BJ (cell line): ENCODE results near the gene RNF141. TPM values are rescaled to one million over a fixed set of nuclear protein-coding genes. Genes with fewer than 3 reads are reported as not detected.

Experiments used
- CTCF ChIA-PET: fragments of 350-600 bp; formaldehyde crosslinking; extraction: SDS; loops from one replicate; lab custom pipeline; 2021; ENCODE audit warnings: antibody characterized with exemption, inconsistent platforms; lab: Yijun Ruan, JAX
- POLR2A ChIA-PET: fragments of 300-600 bp; sonication (Branson Sonifier 250); formaldehyde crosslinking; extraction: SDS; loops from one replicate; lab custom pipeline; 2021; ENCODE audit warnings: antibody characterized with exemption; lab: Charles Lee
- DNase-seq: peaks from one replicate; pipeline ENCODE4 v3.0.0-alpha.2; 2011; ENCODE audit warnings: low read depth
- H3K27me3 ChIP-seq: 2 replicates; pipeline ENCODE4 v1.6.0; 2011; ENCODE audit warnings: low read length; ENCODE audit not compliant: control insufficient read depth, insufficient read depth
- H3K36me3 ChIP-seq: 2 replicates; pipeline ENCODE4 v1.5.1; 2011; ENCODE audit warnings: low read length; ENCODE audit not compliant: control insufficient read depth, insufficient read depth
- H3K4me3 ChIP-seq: 2 replicates; pipeline ENCODE4 v1.5.1; 2011; ENCODE audit warnings: low read depth, mild to moderate bottlenecking, control low read depth, low read length
- polyA plus RNA-seq: library from polyadenylated mRNA; depleted of rRNA; stranded (reverse); fragments of >200 nt; gene quantifications from 2 replicates; pipeline ENCODE4 v1.2.3, GENCODE V29; 2011
- TF ChIP-seq, protein P1 (sequence below): IDR thresholded peaks from 2 replicates; pipeline ENCODE4 v1.5.1; 2011; ENCODE audit warnings: low read depth, mild to moderate bottlenecking, control low read depth, inconsistent platforms, low read length, moderate library complexity; ENCODE audit not compliant: insufficient read depth

Gene RNF141
- polyA plus RNA-seq, 1 experiment, result 12.1 TPM

DNA sequence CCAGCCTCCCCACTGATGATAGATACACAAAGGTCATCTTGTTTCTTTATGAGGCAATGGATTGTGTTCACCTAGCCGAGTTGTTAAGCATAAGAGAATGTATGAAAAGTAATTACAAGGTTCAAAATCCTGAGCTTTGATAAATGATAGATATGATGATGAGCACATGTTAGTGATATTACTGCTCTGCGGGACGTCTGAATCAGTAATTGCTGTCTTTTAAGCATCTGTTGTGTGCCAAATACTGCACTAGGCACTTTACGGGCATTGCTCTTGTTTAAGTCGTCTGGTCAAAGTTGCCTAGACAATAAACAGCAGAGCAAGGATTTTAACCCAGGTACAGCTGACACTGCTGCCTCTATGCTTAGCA is 559 bp upstream of the RNF141 start:
- Histone ChIP-seq H3K27me3 (no peaks in the 10 kb centered on the region), H3K36me3 (no peaks in the 10 kb centered on the region), H3K4me3 (peak overlapping the region; percentile 79)
- no peak for DNase-seq
- ChIA-PET CTCF (interaction anchor here (0.6 to 3.3 kb wide), 31 partner anchors 8 to 196 kb away, joined by 3 to 20 read pairs (median 4); no protein-coding TSS in a partner anchor), POLR2A (no interaction called here)
- TF ChIP-seq, protein P1, sequence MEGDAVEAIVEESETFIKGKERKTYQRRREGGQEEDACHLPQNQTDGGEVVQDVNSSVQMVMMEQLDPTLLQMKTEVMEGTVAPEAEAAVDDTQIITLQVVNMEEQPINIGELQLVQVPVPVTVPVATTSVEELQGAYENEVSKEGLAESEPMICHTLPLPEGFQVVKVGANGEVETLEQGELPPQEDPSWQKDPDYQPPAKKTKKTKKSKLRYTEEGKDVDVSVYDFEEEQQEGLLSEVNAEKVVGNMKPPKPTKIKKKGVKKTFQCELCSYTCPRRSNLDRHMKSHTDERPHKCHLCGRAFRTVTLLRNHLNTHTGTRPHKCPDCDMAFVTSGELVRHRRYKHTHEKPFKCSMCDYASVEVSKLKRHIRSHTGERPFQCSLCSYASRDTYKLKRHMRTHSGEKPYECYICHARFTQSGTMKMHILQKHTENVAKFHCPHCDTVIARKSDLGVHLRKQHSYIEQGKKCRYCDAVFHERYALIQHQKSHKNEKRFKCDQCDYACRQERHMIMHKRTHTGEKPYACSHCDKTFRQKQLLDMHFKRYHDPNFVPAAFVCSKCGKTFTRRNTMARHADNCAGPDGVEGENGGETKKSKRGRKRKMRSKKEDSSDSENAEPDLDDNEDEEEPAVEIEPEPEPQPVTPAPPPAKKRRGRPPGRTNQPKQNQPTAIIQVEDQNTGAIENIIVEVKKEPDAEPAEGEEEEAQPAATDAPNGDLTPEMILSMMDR, result no peak

DNA sequence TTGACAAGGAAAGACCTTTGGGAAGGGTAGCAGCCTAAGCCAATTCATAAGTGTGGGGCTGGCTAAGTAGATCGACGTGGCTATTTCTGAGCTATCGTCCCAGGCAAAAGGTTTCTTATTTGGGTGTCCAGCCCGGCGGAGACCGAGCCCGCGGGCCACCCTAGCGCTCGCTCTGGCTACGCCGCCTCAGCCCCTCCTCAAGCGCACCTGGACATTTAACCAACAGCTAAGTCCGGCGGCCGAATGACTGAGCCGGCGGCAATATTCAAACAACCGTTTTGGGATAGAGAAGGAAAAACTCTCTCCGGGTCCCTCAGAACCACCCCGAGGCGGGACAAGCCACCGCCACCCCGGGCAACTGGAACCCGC is 457 bp downstream of the RNF141 start:
- TF ChIP-seq, protein P1, result no peak
- no peak for DNase-seq
- POLR2A ChIA-PET, result interaction anchor here (1.0 kb wide), 1 partner anchor 28 kb away, joined by 3 read pairs; the partner anchor contains the start of gene LYVE1

DNA sequence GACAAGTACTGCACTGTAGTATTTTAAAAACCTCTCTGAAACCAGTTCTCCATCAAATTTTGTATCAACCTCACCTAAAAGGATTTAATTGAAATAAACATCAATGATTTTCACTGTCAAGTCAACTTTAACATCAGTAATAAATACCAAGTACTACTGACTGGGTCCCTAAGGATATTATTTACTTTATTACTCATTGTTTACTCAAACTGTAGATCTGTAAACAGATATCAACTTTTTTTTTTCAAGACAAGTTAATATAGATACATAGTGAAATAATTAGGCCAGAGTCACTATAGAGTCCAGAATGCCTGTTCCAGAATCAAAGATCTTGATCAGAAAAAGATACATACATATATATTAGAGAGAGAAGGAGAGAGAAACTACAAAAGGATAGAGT is 1.6 kb downstream of the RNF141 start:
- H3K27me3 ChIP-seq, result no peaks in the 10 kb centered on the region
- H3K36me3 ChIP-seq, result no peaks in the 10 kb centered on the region
- no peak for DNase-seq
- POLR2A ChIA-PET, result no interaction called here
- TF ChIP-seq, protein P1, result no peak
- CTCF ChIA-PET, result interaction anchor here (1.1 to 2.6 kb wide), 2 partner anchors 8 to 88 kb away, joined by 3 to 20 read pairs; no protein-coding TSS in a partner anchor
- no peak overlapping the region for H3K4me3 ChIP-seq

More for the DNA sequence above, 457 bp downstream of the RNF141 start:
- CTCF ChIA-PET, result interaction anchor here (0.7 to 3.3 kb wide), 36 partner anchors 9 to 197 kb away, joined by 3 to 20 read pairs (median 4); no protein-coding TSS in a partner anchor
- H3K4me3 ChIP-seq, result peak overlapping the region; percentile 79
- H3K27me3 ChIP-seq, result no peaks in the 10 kb centered on the region
- H3K36me3 ChIP-seq, result no peaks in the 10 kb centered on the region

DNA sequence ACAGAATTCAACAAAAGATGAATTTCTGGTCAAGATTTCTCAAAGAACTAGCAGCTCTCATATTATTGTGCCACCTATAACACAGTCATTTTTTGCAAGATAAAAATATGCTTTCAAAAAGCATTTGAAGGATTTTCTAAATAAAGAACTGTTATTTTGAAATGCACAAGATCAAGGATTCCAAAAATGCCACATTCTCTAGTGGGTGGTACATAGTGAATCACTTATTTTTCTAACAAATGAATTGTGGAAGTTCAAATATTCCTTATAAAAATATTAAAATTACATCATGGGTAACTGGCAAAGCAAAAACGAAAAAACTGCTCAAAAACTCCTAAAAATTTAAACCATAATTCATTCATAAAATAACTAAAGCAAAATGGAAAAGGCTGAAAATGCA is 2.1 kb downstream of the RNF141 start:
- Histone ChIP-seq H3K4me3 (no peak overlapping the region), H3K27me3 (no peaks in the 10 kb centered on the region), H3K36me3 (no peaks in the 10 kb centered on the region)
- ChIA-PET CTCF (no interaction called here), POLR2A (no interaction called here)
- no peak for DNase-seq
- TF ChIP-seq, protein P1, result no peak

DNA sequence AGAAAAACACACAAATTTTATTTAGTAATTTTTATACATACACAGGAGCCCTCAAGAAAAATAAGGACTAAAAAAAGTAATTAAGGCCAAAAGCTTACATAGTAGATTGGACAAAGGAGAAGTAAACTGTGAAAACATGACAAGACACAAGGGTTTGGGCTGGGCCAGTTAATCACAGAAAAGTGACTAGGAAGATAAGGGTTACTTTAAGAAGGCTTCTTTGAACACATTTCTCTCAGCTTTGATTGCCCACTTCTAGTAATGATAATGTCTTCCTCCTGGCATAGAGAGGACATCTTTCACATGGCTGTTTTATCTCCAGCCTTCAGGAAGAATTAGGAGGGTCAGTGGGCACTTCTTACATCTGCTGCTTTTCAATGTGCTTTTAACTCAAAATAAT is 3.4 kb downstream of the RNF141 start:
- TF ChIP-seq, protein P1, result no peak
- ChIA-PET CTCF (no interaction called here), POLR2A (interaction anchor here (0.5 kb wide), 1 partner anchor 233 kb away, joined by 5 read pairs; the partner anchor contains the start of gene ADM)
- Histone ChIP-seq H3K4me3 (no peak overlapping the region), H3K36me3 (no peaks in the 10 kb centered on the region), H3K27me3 (no peaks in the 10 kb centered on the region)
- DNase-seq, result no peak
